CD4-positive, CD25-positive, alpha-beta regulatory T cell (primary cell): Measurements from ENCODE around the gene EXOC6B. TPM values are rescaled to one million over a fixed set of nuclear protein-coding genes. Genes with fewer than 3 reads are reported as not detected.

Experiments used
- ATAC-seq, 2 donors: fragments of 150-1000 bp; cut with Tn5 transposase; one replicate each; pipeline ENCODE4 v1.10.0; 2021; ENCODE audit warnings: low read depth in 2 of 2, moderate number of reproducible peaks in 2 of 2, moderate library complexity in 1 of 2
- DNase-seq, 3 donors: peaks; one replicate each; pipeline versions ENCODE4 v3.0.0 to v3.0.0-alpha.2; 2012 to 2022; ENCODE audit warnings: mixed read lengths in 1 of 3
- H3K27ac ChIP-seq: one replicate; pipeline ENCODE4 v1.7.0; 2013; ENCODE audit warnings: mild to moderate bottlenecking, low read length; ENCODE audit not compliant: insufficient read depth, poor library complexity, severe bottlenecking
- H3K27me3 ChIP-seq: one replicate; pipeline ENCODE4 v1.7.0; 2013; ENCODE audit warnings: low read length; ENCODE audit not compliant: control insufficient read depth, insufficient read depth
- H3K36me3 ChIP-seq: one replicate; pipeline ENCODE4 v1.7.0; 2013; ENCODE audit warnings: mild to moderate bottlenecking, low read length, moderate library complexity; ENCODE audit not compliant: control insufficient read depth, insufficient read depth
- H3K4me1 ChIP-seq: 2 replicates; pipeline ENCODE4 v1.7.0; 2013; ENCODE audit warnings: mild to moderate bottlenecking, low read length; ENCODE audit not compliant: insufficient read depth, control insufficient read depth, poor library complexity, severe bottlenecking
- H3K4me3 ChIP-seq: one replicate; pipeline ENCODE4 v1.7.0; 2013; ENCODE audit warnings: low read depth, mild to moderate bottlenecking, low read length, moderate library complexity
- H3K9me3 ChIP-seq, 2 experiments: 1 replicate in 1 of 2; 2 replicates in 1 of 2; pipeline ENCODE4 v1.7.0; 2013; ENCODE audit warnings: low read length in 2 of 2, mild to moderate bottlenecking in 1 of 2, moderate library complexity in 1 of 2; ENCODE audit not compliant: control insufficient read depth in 2 of 2
- H3K27ac Mint-ChIP-seq, 3 donors: one replicate each; pipeline ENCODE4 v1.8.0; 2020 to 2022; ENCODE audit warnings: mild to moderate bottlenecking in 3 of 3, mixed read lengths in 3 of 3, moderate library complexity in 2 of 3
- H3K27me3 Mint-ChIP-seq: one replicate; pipeline ENCODE4 v1.8.0; 2022; ENCODE audit warnings: mild to moderate bottlenecking, mixed read lengths
- H3K36me3 Mint-ChIP-seq: one replicate; pipeline ENCODE4 v1.8.0; 2020; ENCODE audit warnings: mixed read lengths
- H3K4me1 Mint-ChIP-seq, 4 donors: one replicate each; pipeline ENCODE4 v1.8.0; 2020 to 2022; ENCODE audit warnings: mixed read lengths in 4 of 4, mild to moderate bottlenecking in 1 of 4
- H3K4me3 Mint-ChIP-seq, 4 donors: one replicate each; pipeline ENCODE4 v1.8.0; 2020 to 2022; ENCODE audit warnings: mild to moderate bottlenecking in 4 of 4, mixed read lengths in 4 of 4, moderate library complexity in 3 of 4
- H3K9me3 Mint-ChIP-seq, 7 donors: one replicate each; pipeline ENCODE4 v1.8.0; 2020 to 2022; ENCODE audit warnings: mixed read lengths in 7 of 7, mild to moderate bottlenecking in 3 of 7, moderate library complexity in 2 of 7
- polyA plus RNA-seq, 4 donors: library from polyadenylated mRNA; unstranded; fragments of 300-500 nt; fragmentation: Illumina TruSeq; gene quantifications; one replicate each; pipeline ENCODE4 v1.2.3, GENCODE V29; 2021
- total RNA-seq: library from RNA; stranded (reverse); gene quantifications from one replicate; pipeline ENCODE4 v1.2.3, GENCODE V29; 2022

Gene EXOC6B
- total and polyA plus RNA-seq, 5 donors from 2014 or later = 1.5 to 20.8 (median 2.1) TPM

- Mint-ChIP-seq H3K27ac (no peak overlapping the region), H3K36me3 (peaks cover 6% of the 10 kb centered on the region), H3K27me3 (no peaks in the 10 kb centered on the region), H3K4me1 (no peaks in the 10 kb centered on the region), H3K9me3 (peaks cover 1 to 27% (median 17%) of the 10 kb centered on the region in 7 donors), H3K4me3 (no peak overlapping the region)
- no peak for DNase-seq
- no peaks in the 10 kb centered on the region for H3K36me3 ChIP-seq
- peaks cover 2 to 8% of the 10 kb centered on the region in 2 experiments for H3K9me3 ChIP-seq
- no peak overlapping the region for H3K4me3 ChIP-seq
- H3K27ac ChIP-seq = no peak overlapping the region
- no peaks in the 10 kb centered on the region for H3K4me1 ChIP-seq
- no peaks in the 10 kb centered on the region for H3K27me3 ChIP-seq
- no peak for ATAC-seq
These were observed 437.6 kb downstream of the EXOC6B start for GRCh38 chr2:72388263-72388662.

GRCh38 chr2:72386288-72386687, 439.5 kb downstream of the EXOC6B start:
- no peak overlapping the region for H3K4me3 Mint-ChIP-seq
- Histone ChIP-seq H3K4me3 (no peak overlapping the region), H3K27ac (no peak overlapping the region), H3K27me3 (no peaks in the 10 kb centered on the region), H3K9me3 (peaks cover 2 to 8% of the 10 kb centered on the region in 2 experiments), H3K36me3 (no peaks in the 10 kb centered on the region), H3K4me1 (no peaks in the 10 kb centered on the region)
- peaks cover 5% of the 10 kb centered on the region for H3K36me3 Mint-ChIP-seq
- H3K27ac Mint-ChIP-seq = no peak overlapping the region
- no peaks in the 10 kb centered on the region for H3K27me3 Mint-ChIP-seq
- H3K4me1 Mint-ChIP-seq = no peaks in the 10 kb centered on the region
- peaks cover 1 to 22% (median 15%) of the 10 kb centered on the region in 7 donors for H3K9me3 Mint-ChIP-seq
- DNase-seq = no peak
- ATAC-seq = no peak

- H3K4me3 ChIP-seq = no peak overlapping the region
- H3K4me1 ChIP-seq = no peaks in the 10 kb centered on the region
- Mint-ChIP-seq H3K27me3 (no peaks in the 10 kb centered on the region), H3K9me3 (peaks cover 0 to 5% (median 2%) of the 10 kb centered on the region in 7 donors), H3K36me3 (peaks cover 44% of the 10 kb centered on the region), H3K27ac (no peak overlapping the region), H3K4me3 (no peak overlapping the region), H3K4me1 (no peaks in the 10 kb centered on the region)
- no peak overlapping the region for H3K27ac ChIP-seq
- peaks cover 0 to 2% of the 10 kb centered on the region in 2 experiments for H3K9me3 ChIP-seq
- DNase-seq (no peak), ATAC-seq (no peak)
- H3K27me3 ChIP-seq = no peaks in the 10 kb centered on the region
- peaks cover 12% of the 10 kb centered on the region for H3K36me3 ChIP-seq
These were observed 447.0 kb downstream of the EXOC6B start for GRCh38 chr2:72378753-72379348.

GRCh38 chr2:72367530-72368225, 458.2 kb downstream of the EXOC6B start:
- H3K9me3 Mint-ChIP-seq = peaks cover 0 to 19% (median 7%) of the 10 kb centered on the region in 7 donors
- Histone ChIP-seq H3K4me3 (no peak overlapping the region), H3K27ac (no peak overlapping the region), H3K27me3 (no peaks in the 10 kb centered on the region), H3K36me3 (no peaks in the 10 kb centered on the region), H3K4me1 (no peaks in the 10 kb centered on the region), H3K9me3 (peaks cover 0 to 2% of the 10 kb centered on the region in 2 experiments)
- no peaks in the 10 kb centered on the region for H3K27me3 Mint-ChIP-seq
- no peak overlapping the region for H3K27ac Mint-ChIP-seq
- H3K4me1 Mint-ChIP-seq = peaks cover 0 to 5% (median 0%) of the 10 kb centered on the region in 4 donors
- DNase-seq (no peak), ATAC-seq (no peak)
- H3K4me3 Mint-ChIP-seq = no peak overlapping the region
- H3K36me3 Mint-ChIP-seq = peaks cover 43% of the 10 kb centered on the region

- Histone ChIP-seq H3K4me3 (no peak overlapping the region), H3K4me1 (no peaks in the 10 kb centered on the region), H3K36me3 (no peaks in the 10 kb centered on the region), H3K27ac (no peak overlapping the region), H3K9me3 (no peaks in the 10 kb centered on the region), H3K27me3 (no peaks in the 10 kb centered on the region)
- peaks cover 26% of the 10 kb centered on the region for H3K36me3 Mint-ChIP-seq
- H3K27ac Mint-ChIP-seq = no peak overlapping the region
- no peak for ATAC-seq
- H3K4me3 Mint-ChIP-seq = no peak overlapping the region
- no peaks in the 10 kb centered on the region for H3K27me3 Mint-ChIP-seq
- peaks cover 0 to 5% (median 0%) of the 10 kb centered on the region in 4 donors for H3K4me1 Mint-ChIP-seq
- no peak for DNase-seq
- H3K9me3 Mint-ChIP-seq = peaks cover 0 to 7% (median 0%) of the 10 kb centered on the region in 7 donors
These were observed 462.4 kb downstream of the EXOC6B start for GRCh38 chr2:72363406-72363805.

GRCh38 chr2:72362733-72363132, 463.1 kb downstream of the EXOC6B start:
- ATAC-seq = no peak
- H3K36me3 Mint-ChIP-seq = peaks cover 26% of the 10 kb centered on the region
- H3K4me3 Mint-ChIP-seq = no peak overlapping the region

GRCh38 chr2:72361521-72361920, 464.3 kb downstream of the EXOC6B start:
- Mint-ChIP-seq H3K27ac (no peak overlapping the region), H3K27me3 (no peaks in the 10 kb centered on the region), H3K4me3 (no peak overlapping the region), H3K4me1 (no peaks in the 10 kb centered on the region), H3K9me3 (no peaks in the 10 kb centered on the region), H3K36me3 (peaks cover 21% of the 10 kb centered on the region)
- no peak overlapping the region for H3K4me3 ChIP-seq
- DNase-seq (no peak), ATAC-seq (no peak)
- no peaks in the 10 kb centered on the region for H3K27me3 ChIP-seq
- H3K36me3 ChIP-seq = no peaks in the 10 kb centered on the region
- no peaks in the 10 kb centered on the region for H3K4me1 ChIP-seq
- H3K27ac ChIP-seq = no peak overlapping the region
- H3K9me3 ChIP-seq = no peaks in the 10 kb centered on the region

More at GRCh38 chr2:72362733-72363132, 463.1 kb downstream of the EXOC6B start:
- no peak overlapping the region for H3K4me3 ChIP-seq
- H3K27ac ChIP-seq = no peak overlapping the region
- no peak overlapping the region for H3K27ac Mint-ChIP-seq
- H3K27me3 ChIP-seq = no peaks in the 10 kb centered on the region
- no peaks in the 10 kb centered on the region for H3K4me1 ChIP-seq
- no peak for DNase-seq
- no peaks in the 10 kb centered on the region for H3K9me3 ChIP-seq
- H3K9me3 Mint-ChIP-seq = peaks cover 0 to 4% (median 0%) of the 10 kb centered on the region in 7 donors
- H3K36me3 ChIP-seq = no peaks in the 10 kb centered on the region
- peaks cover 0 to 5% (median 0%) of the 10 kb centered on the region in 4 donors for H3K4me1 Mint-ChIP-seq
- H3K27me3 Mint-ChIP-seq = no peaks in the 10 kb centered on the region

GRCh38 chr2:72361042-72361441, 464.8 kb downstream of the EXOC6B start:
- no peaks in the 10 kb centered on the region for H3K27me3 ChIP-seq
- DNase-seq (no peak), ATAC-seq (no peak)
- no peaks in the 10 kb centered on the region for H3K36me3 ChIP-seq
- no peaks in the 10 kb centered on the region for H3K27me3 Mint-ChIP-seq
- no peak overlapping the region for H3K27ac ChIP-seq
- no peak overlapping the region for H3K4me3 Mint-ChIP-seq
- H3K27ac Mint-ChIP-seq = no peak overlapping the region
- no peaks in the 10 kb centered on the region for H3K9me3 ChIP-seq
- H3K9me3 Mint-ChIP-seq = no peaks in the 10 kb centered on the region
- H3K4me3 ChIP-seq = no peak overlapping the region
- H3K36me3 Mint-ChIP-seq = peaks cover 24% of the 10 kb centered on the region
- no peaks in the 10 kb centered on the region for H3K4me1 ChIP-seq
- H3K4me1 Mint-ChIP-seq = no peaks in the 10 kb centered on the region
